GM21723 (cell line): Measurements from ENCODE around the gene MPL.

Experiments used
- ATAC-seq: cut with Tn5 transposase; IDR thresholded peaks from one replicate; pipeline ENCODE4 v1.9.1; 2021; ENCODE audit warnings: mild to moderate bottlenecking, moderate library complexity; ENCODE audit not compliant: unreplicated experiment

Gene MPL

GRCh38 chr1:43305926-43306687 is 31.5 kb upstream of the MPL start:
- ATAC-seq, result no peak

GRCh38 chr1:43306688-43307457 is 30.7 kb upstream of the MPL start:
- no peak for ATAC-seq

- ATAC-seq, result no peak
Measured at GRCh38 chr1:43307458-43308158, 30.0 kb upstream of the MPL start.

GRCh38 chr1:43308635-43309404 is 28.8 kb upstream of the MPL start:
- ATAC-seq, result no peak

DNA sequence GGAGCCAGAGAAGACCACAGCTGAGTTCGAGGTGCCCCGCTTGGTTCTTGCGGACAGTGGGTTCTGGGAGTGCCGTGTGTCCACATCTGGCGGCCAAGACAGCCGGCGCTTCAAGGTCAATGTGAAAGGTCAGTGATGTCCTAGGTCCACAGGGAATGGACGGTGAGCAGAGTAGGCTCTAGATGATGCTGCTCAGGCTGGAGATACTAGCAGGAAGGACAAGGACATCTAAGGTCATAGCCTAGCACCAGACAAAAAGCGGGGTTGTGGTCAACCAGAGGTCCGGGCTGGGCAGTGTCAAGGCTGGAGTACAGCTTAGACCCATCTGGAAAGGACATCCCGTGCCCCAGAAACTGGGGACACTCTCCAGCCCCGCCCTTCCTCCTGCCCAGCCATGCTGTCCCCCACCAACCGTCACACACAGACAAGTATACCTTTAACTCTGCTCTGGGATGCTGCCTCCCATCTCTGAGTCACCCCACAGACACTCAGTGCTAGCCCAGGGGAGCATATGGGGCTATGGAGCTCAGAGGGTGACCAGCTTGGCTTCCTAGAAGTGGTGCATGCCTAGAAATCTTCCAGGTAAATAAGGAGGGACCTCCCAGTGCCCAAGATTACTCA is 28.1 kb upstream of the MPL start:
- no peak for ATAC-seq

DNA sequence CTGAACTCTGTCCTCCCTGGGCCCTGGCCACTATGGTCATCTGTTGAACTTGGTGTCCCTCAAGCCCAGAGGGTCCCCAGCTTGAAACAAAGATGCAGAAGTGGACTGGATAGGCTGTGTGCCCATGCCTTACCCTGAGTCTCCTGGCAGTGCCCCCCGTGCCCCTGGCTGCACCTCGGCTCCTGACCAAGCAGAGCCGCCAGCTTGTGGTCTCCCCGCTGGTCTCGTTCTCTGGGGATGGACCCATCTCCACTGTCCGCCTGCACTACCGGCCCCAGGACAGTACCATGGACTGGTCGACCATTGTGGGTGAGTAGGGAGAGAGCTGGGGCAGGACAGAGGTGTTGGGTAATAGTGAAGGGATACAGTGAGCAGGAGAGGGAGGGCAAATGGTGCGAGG is 26.1 kb upstream of the MPL start:
- no peak for ATAC-seq

- ATAC-seq, result no peak
Measured at GRCh38 chr1:43312212-43312623, 25.4 kb upstream of the MPL start.

- ATAC-seq, result no peak
Measured at GRCh38 chr1:43312663-43313515, 24.7 kb upstream of the MPL start.

GRCh38 chr1:43313771-43314170 is 23.8 kb upstream of the MPL start:
- no peak for ATAC-seq

DNA sequence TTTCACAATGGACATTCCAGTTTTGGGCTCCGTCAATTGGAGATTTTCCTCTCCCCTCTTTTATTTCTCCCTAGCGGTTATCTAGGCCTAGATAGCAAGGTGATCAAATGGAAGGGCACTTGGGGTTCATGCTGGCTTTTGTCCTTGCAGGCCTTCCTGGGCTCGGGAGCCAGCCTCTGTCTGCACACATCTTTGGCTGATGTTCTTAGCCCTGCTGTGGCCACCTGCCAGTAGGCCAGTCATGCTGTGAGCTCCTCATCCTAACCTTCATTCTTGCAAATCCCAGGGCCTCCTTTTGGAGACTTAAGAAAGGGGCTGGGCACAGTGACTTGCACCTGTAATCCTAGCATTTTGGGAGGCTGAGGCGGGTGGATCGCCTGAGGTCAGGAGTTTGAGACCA is 23.4 kb upstream of the MPL start:
- no peak for ATAC-seq

DNA sequence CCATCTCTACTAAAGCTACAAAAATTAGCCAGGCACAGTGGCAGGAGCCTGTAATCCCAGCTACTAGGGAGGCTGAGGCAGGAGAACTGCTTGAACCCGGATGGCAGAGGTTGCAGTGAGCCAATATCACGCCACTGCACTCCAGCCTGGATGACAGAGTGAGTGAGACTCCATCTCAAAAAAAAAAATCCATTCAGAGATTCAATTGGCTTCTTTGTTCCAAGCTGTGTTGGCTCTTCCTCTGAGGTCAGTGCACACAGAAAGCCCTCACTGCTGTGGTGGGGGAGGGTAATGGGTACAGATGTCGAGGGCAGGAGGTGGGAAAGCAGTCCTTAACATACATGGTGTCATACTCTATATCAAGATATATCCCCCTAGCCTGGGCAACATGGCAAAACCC is 22.1 kb upstream of the MPL start:
- no peak for ATAC-seq

DNA sequence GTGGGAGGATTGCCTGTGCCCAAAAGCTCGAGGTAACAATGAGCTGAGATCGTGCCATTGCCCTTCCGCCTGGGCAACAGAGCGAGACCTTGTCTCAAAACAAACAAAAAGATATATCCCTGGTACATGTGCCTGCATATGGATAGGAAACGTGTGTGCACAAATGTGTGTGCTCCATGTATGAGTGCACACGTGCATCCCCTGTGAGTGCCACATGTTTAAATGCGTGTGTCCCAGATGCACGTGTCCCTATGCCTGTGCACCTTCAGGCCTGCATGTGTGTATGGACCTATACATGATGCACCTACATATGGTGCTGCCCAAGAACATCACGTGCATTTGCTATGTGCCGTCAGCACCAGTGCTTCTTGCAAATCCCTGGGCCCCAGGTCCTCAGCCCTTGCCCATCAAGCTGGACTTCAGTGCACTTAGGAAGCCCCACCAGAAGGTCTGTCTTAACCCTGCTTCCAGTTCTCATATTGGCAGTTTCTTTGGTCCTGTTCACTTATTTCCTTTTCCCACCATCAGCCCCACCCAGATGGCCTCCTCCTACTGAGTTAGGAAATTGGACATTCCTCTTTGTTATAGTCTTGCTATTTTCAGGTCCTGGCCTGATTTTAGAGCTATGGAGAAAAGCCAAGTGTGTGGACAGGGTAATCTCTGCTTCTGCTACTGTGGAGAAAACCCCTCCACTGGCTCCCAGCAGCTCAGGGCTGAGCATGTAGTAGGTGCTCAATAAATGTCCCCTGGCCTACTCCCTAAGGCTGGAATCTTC is 21.5 kb upstream of the MPL start:
- no peak for ATAC-seq

GRCh38 chr1:43316738-43317520 is 20.7 kb upstream of the MPL start:
- ATAC-seq, result no peak

DNA sequence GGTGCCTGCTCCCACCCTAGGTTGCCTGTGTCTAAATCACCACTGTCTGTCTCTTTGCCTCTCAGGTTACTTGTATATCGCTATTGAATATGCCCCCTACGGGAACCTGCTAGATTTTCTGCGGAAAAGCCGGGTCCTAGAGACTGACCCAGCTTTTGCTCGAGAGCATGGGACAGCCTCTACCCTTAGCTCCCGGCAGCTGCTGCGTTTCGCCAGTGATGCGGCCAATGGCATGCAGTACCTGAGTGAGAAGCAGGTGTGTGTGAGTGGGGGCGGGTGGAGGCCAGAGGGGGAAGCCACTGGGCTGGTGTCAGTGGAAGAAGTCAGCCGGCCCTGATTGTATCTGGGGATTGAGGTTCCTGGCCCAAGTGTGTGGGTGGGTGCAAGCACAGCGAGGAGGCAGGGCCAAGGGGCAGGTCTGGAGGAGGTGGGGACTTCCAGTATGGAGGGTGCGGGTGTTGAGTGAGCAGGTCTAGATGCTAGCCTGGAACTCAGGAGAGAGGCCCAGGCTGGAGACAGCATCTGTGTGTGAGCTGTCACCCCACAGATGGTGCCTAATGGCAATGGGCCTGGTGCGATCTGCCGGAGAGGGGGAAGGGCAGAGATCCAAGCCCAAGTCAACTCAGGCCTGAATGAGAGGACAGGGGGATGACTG is 19.7 kb upstream of the MPL start:
- ATAC-seq, result no peak

DNA sequence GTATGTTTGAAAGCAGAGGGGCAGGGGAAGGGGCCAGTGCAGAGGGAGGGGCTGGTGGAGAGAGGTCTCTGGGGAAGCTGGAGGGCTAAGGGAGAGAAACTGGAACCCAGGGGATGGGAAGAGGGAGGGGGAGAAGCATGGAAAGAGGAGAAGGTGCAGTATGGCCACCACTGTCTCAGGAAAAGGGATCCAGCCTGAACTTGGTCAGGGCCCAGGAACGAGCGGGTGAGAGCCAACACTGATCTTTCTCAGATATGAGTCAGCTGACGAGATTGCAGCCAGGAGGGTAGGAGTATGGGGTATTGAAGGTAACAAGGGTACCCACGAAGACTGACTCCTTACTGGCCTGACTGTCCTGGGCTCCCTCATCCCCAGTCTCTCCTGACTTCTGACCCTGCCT is 18.8 kb upstream of the MPL start:
- ATAC-seq, result no peak

DNA sequence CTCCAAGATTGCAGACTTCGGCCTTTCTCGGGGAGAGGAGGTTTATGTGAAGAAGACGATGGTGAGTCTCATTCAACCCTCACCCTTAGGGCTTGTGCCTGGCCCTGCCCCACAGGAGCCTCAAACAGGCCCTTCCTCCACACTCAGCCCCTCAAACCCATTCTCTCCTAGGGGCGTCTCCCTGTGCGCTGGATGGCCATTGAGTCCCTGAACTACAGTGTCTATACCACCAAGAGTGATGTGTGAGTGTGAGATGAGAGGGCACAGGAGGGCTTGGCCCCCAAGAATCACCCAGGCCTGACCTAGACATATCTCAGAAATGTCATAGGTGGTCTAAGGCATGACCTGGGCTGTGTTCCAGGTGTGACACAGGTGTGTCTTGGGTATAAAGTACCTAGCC is 18.3 kb upstream of the MPL start:
- ATAC-seq, result no peak

- no peak for ATAC-seq
Measured at GRCh38 chr1:43319766-43320165, 17.9 kb upstream of the MPL start.
